Right atrium auricular region (tissue), 2 donors: ENCODE measurements around the gene STIM1. TPM values are rescaled to one million over a fixed set of nuclear protein-coding genes. Genes with fewer than 3 reads are reported as not detected.
"Not testable (repeated sequence)": the region's sequence is repeated elsewhere in the genome, so short reads cannot be mapped to it uniquely, and the experiment has no call there.

Source experiments
- DNase-seq: peaks from one replicate; pipeline ENCODE4 v3.0.0-alpha.2; 2019; ENCODE audit warnings: low spot score
- H3K27ac ChIP-seq, 2 donors: fragments of 200-600 bp; sonication (generic); 1 replicate in 1 of 2; 2 replicates in 1 of 2; pipeline ENCODE4 v1.5.1; 2016 to 2019
- H3K27me3 ChIP-seq, 2 donors: fragments of 200-600 bp; sonication (generic); one replicate each; pipeline versions ENCODE4 v1.5.1 to v1.6.0; 2017 to 2019
- H3K36me3 ChIP-seq: fragments of 200-600 bp; sonication (generic); one replicate; pipeline ENCODE4 v1.5.1; 2016
- H3K4me1 ChIP-seq, 2 donors: fragments of 200-600 bp; sonication (generic); one replicate each; pipeline versions ENCODE4 v1.5.1 to v1.6.0; 2017 to 2019
- H3K4me3 ChIP-seq, 2 donors: fragments of 200-600 bp; sonication (generic); 1 replicate in 1 of 2; 2 replicates in 1 of 2; pipeline ENCODE4 v1.5.1; 2017 to 2019; ENCODE audit warnings: mild to moderate bottlenecking in 1 of 2, moderate library complexity in 1 of 2
- H3K9me3 ChIP-seq, 2 donors: fragments of 200-600 bp; sonication (generic); one replicate each; pipeline ENCODE4 v1.5.1; 2019
- total RNA-seq, 2 donors: library from RNA; depleted of rRNA; stranded (reverse); fragments of >200 nt; gene quantifications; one replicate each; pipeline ENCODE4 v1.1.0, GENCODE V29; 2016
- TF ChIP-seq, protein P1 (sequence below), 2 donors: fragments of 200-600 bp; sonication (generic); IDR thresholded peaks; one replicate each; pipeline ENCODE4 v1.5.1; 2019; ENCODE audit warnings: antibody characterized with exemption in 2 of 2

The STIM1 gene
- total RNA-seq, 2 donors from 2014 or later: 15.4 to 16.6 TPM

DNA sequence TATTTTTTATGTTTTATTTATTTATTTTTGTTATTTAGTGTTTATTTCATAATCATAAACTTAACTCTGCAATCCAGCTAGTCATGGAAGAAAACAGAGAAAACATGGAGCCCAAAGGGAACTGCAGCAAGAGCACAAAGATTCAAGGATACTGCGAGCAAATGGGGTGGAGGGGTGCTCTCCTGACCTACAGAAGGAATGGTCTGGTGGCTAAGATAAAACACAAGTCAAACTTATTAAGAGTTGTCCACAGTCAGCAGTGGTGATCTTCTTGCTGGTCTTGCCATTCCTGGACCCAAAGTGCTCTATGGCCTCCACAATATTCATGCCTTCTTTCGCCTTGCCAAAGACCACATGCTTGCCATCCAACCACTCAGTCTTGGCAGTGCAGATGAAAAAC lies 36.7 kb downstream of the STIM1 start:
- TF ChIP-seq, protein P1, sequence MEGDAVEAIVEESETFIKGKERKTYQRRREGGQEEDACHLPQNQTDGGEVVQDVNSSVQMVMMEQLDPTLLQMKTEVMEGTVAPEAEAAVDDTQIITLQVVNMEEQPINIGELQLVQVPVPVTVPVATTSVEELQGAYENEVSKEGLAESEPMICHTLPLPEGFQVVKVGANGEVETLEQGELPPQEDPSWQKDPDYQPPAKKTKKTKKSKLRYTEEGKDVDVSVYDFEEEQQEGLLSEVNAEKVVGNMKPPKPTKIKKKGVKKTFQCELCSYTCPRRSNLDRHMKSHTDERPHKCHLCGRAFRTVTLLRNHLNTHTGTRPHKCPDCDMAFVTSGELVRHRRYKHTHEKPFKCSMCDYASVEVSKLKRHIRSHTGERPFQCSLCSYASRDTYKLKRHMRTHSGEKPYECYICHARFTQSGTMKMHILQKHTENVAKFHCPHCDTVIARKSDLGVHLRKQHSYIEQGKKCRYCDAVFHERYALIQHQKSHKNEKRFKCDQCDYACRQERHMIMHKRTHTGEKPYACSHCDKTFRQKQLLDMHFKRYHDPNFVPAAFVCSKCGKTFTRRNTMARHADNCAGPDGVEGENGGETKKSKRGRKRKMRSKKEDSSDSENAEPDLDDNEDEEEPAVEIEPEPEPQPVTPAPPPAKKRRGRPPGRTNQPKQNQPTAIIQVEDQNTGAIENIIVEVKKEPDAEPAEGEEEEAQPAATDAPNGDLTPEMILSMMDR (IDR thresholded peaks at IDR 0.05): no peak
- Histone ChIP-seq H3K4me1 (peaks cover 0 to 10% of the 10 kb centered on the region in 2 donors), H3K27ac (no peak overlapping the region)

DNA sequence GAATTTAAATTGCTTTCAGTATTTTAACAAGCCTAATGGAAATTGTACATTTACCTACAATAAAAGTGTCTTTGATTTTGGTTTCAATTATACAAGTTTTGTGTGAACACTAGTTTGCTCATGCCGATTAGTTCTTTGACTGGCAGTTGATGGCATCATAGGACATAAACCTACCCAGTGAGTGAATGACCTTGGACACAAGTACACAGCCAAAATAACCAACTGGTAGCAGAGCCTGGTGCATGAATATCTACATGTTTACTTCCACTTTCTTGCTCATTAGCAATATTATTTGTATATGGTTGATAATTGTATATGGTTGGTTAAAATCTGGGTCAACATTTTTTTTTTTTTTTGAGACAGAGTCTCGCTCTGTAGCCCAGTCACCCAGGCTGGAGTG lies 37.8 kb downstream of the STIM1 start:
- TF ChIP-seq, protein P1 (IDR thresholded peaks at IDR 0.05): no peak
- H3K27ac ChIP-seq: peak overlapping the region in 1 of 2 donors; percentile 62
- H3K4me1 ChIP-seq: peaks cover 0 to 10% of the 10 kb centered on the region in 2 donors
- no peaks in the 10 kb centered on the region for H3K36me3 ChIP-seq
- H3K9me3 ChIP-seq: no peaks in the 10 kb centered on the region
- no peaks in the 10 kb centered on the region for H3K27me3 ChIP-seq
- no peak overlapping the region for H3K4me3 ChIP-seq
- DNase-seq: no peak

More for the DNA sequence above, 36.7 kb downstream of the STIM1 start:
- DNase-seq: no peak
- Histone ChIP-seq H3K4me3 (no peak overlapping the region), H3K36me3 (no peaks in the 10 kb centered on the region), H3K9me3 (no peaks in the 10 kb centered on the region), H3K27me3 (no peaks in the 10 kb centered on the region)

GRCh38 chr11:3894128-3894731 lies 38.8 kb downstream of the STIM1 start:
- no peak for DNase-seq
- H3K27ac ChIP-seq: peak overlapping the region; percentile 39 to 62

DNA sequence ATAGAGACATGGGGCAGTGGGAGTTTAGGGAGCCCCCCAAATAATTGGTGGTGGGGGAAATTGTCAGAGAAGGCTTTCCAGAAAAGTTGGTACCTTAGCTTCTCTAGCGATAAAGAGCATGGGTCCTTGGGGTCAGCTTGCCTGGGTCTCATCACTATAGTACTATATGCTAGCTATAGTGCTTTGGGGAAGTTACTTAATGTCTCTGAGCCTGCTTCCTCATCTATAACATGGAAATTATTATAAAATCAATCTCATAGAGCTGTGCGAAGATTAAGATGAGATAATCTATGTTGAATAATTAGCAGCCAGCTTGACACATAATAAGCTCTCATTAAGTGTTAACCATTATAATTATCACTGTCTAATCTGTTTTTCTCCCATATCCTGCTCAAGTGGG lies 41.2 kb downstream of the STIM1 start:
- TF ChIP-seq, protein P1 (IDR thresholded peaks at IDR 0.05): no peak
- Histone ChIP-seq H3K36me3 (no peaks in the 10 kb centered on the region), H3K27ac (no peak overlapping the region), H3K4me1 (peaks cover 0 to 10% of the 10 kb centered on the region in 2 donors), H3K9me3 (no peaks in the 10 kb centered on the region), H3K4me3 (no peak overlapping the region), H3K27me3 (no peaks in the 10 kb centered on the region)
- no peak for DNase-seq

More at GRCh38 chr11:3894128-3894731, 38.8 kb downstream of the STIM1 start:
- Histone ChIP-seq H3K4me1 (peaks cover 0 to 10% of the 10 kb centered on the region in 2 donors), H3K36me3 (no peaks in the 10 kb centered on the region), H3K27me3 (no peaks in the 10 kb centered on the region), H3K9me3 (no peaks in the 10 kb centered on the region), H3K4me3 (no peak overlapping the region)
- TF ChIP-seq, protein P1 (IDR thresholded peaks at IDR 0.05): no peak

- H3K4me3 ChIP-seq, H3K36me3 ChIP-seq, DNase-seq, H3K27ac ChIP-seq, H3K9me3 ChIP-seq, H3K4me1 ChIP-seq, H3K27me3 ChIP-seq: not testable (repeated sequence)
Observed at GRCh38 chr11:3900230-3900629, 44.8 kb downstream of the STIM1 start.

- H3K36me3 ChIP-seq: no peaks in the 10 kb centered on the region
- DNase-seq: no peak
- no peaks in the 10 kb centered on the region for H3K4me1 ChIP-seq
- TF ChIP-seq, protein P1 (IDR thresholded peaks at IDR 0.05): no peak
- no peak overlapping the region for H3K4me3 ChIP-seq
- H3K27ac ChIP-seq: no peak overlapping the region
- no peaks in the 10 kb centered on the region for H3K27me3 ChIP-seq
- no peaks in the 10 kb centered on the region for H3K9me3 ChIP-seq
Observed at GRCh38 chr11:3901249-3902025, 46.0 kb downstream of the STIM1 start.
